Mammary epithelial cell (primary cell): ENCODE data around the gene CRYBB1.

ENCODE experiments used
- EZH2 ChIP-seq: IDR thresholded peaks from 2 replicates; pipeline ENCODE4 v1.6.1; 2012; ENCODE audit warnings: low read length, inconsistent platforms, borderline replicate concordance
- TF ChIP-seq, protein P1 (sequence below), 2 donors: IDR thresholded peaks in 1 of 2; conservative IDR thresholded peaks in 1 of 2; 2 replicates each; pipeline ENCODE4 v1.5.1; 2011 to 2012; ENCODE audit warnings: inconsistent platforms in 2 of 2, low read length in 2 of 2, mild to moderate bottlenecking in 2 of 2, control low read depth in 1 of 2, low read depth in 1 of 2; ENCODE audit not compliant: insufficient read depth in 1 of 2; ENCODE audit errors: extremely low read depth in 1 of 2

DNA sequence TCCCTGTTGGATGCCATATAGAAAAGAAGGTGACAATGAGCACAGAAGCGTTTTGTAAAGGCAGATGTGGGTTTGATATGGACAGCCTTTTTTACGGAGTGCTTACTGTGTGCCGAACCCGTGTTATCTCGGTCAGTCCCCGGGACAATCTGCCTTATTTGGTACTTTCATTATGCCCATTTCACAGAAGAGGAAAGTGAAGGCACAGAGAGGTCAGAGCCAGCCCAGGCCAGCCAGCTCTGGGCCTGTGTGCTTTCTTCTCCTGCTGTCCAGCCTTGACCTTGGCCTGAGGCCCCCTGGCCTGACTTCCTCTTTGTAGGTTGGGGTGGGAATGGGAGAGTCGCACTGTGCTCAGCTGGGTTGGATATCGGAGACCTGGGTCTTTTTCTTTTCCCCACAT is 628 bp upstream of the CRYBB1 start:
- TF ChIP-seq, protein P1, sequence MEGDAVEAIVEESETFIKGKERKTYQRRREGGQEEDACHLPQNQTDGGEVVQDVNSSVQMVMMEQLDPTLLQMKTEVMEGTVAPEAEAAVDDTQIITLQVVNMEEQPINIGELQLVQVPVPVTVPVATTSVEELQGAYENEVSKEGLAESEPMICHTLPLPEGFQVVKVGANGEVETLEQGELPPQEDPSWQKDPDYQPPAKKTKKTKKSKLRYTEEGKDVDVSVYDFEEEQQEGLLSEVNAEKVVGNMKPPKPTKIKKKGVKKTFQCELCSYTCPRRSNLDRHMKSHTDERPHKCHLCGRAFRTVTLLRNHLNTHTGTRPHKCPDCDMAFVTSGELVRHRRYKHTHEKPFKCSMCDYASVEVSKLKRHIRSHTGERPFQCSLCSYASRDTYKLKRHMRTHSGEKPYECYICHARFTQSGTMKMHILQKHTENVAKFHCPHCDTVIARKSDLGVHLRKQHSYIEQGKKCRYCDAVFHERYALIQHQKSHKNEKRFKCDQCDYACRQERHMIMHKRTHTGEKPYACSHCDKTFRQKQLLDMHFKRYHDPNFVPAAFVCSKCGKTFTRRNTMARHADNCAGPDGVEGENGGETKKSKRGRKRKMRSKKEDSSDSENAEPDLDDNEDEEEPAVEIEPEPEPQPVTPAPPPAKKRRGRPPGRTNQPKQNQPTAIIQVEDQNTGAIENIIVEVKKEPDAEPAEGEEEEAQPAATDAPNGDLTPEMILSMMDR (conservative IDR thresholded peaks at IDR 0.05 in 1 of 2, IDR thresholded peaks at IDR 0.05 in 1 of 2; ENCODE audit: extremely low read depth in 1 of 2, insufficient read depth in 1 of 2, low read depth in 1 of 2, low read length in 2 of 2), result no peak
- TF ChIP-seq EZH2, result no peak
